RWPE2 (cell line): ENCODE measurements around the gene B4GALNT3.

Source experiments
- ATAC-seq: fragments of 200-7000 bp; cut with Tn5 transposase; 3 replicates; pipeline ENCODE4 v1.9.1; 2021; ENCODE audit warnings: low read depth
- DNase-seq: peaks from one replicate; pipeline ENCODE4 v3.0.0-alpha.2; 2020; ENCODE audit warnings: low spot score
- H3K27ac ChIP-seq: fragments of 450-650 bp; 2 replicates; pipeline ENCODE4 v1.5.1; 2017; ENCODE audit warnings: mild to moderate bottlenecking; ENCODE audit not compliant: poor library complexity, severe bottlenecking
- H3K27me3 ChIP-seq: fragments of 250-450 bp; sonication (Bioruptor Pico); 2 replicates; pipeline ENCODE4 v1.5.1; 2021; ENCODE audit warnings: mild to moderate bottlenecking, moderate library complexity; ENCODE audit not compliant: insufficient read depth, poor library complexity, severe bottlenecking
- H3K36me3 ChIP-seq: fragments of 250-450 bp; sonication (Bioruptor Pico); 2 replicates; pipeline ENCODE4 v1.5.1; 2020; ENCODE audit warnings: low read depth, mild to moderate bottlenecking, moderate library complexity
- H3K4me1 ChIP-seq: fragments of 250-450 bp; sonication (Bioruptor Pico); 2 replicates; pipeline ENCODE4 v1.5.1; 2021; ENCODE audit warnings: mild to moderate bottlenecking, moderate library complexity; ENCODE audit not compliant: insufficient read depth, poor library complexity, severe bottlenecking
- H3K4me3 ChIP-seq: fragments of 250-450 bp; sonication (Bioruptor Pico); 2 replicates; pipeline ENCODE4 v1.5.1; 2021; ENCODE audit warnings: mild to moderate bottlenecking, moderate library complexity; ENCODE audit not compliant: severe bottlenecking
- H3K9me3 ChIP-seq: fragments of 250-450 bp; sonication (Bioruptor Pico); 2 replicates; pipeline ENCODE4 v1.5.1; 2021; ENCODE audit warnings: mild to moderate bottlenecking, moderate library complexity; ENCODE audit not compliant: severe bottlenecking
- TF ChIP-seq, protein P1 (sequence below): fragments of 450-650 bp; IDR thresholded peaks from one replicate; pipeline ENCODE4 v1.5.1; 2017; ENCODE audit warnings: mild to moderate bottlenecking, moderate library complexity; ENCODE audit not compliant: poor library complexity, severe bottlenecking

B4GALNT3 gene

DNA sequence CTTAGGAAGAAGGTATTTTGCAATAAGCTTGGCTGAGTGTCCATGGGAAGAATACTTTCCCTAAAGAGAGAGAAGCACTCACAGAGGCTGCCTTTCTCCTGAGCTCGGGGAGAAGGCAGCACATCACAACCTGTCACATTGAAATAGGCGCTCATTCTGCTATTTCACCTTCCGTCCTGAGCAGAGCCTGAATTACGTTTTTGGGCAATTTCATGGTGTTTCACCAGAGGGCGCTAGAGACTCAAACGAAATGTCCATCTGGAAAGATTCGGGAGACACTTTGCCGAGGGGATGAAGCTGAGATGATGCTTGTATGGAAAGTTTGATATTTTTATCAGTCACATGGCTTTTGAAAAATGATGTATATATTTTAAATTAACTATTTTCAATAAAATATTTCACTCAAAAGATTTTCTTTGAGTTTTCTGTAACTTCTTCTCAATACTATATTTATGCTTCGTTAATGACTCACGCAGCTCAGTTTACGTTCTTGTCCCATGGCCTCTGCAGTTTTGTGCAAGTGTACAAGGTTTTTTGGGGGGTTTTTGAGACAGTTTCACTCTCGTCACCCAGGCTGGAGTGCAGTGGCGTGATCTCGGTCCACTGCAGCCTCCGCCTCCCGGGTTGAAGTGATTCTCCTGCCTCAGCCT is 17.4 kb upstream of the B4GALNT3 start:
- Histone ChIP-seq H3K36me3 (peaks cover 28% of the 10 kb centered on the region), H3K27ac (no peak overlapping the region), H3K4me3 (no peak overlapping the region), H3K9me3 (no peaks in the 10 kb centered on the region), H3K4me1 (no peaks in the 10 kb centered on the region), H3K27me3 (no peaks in the 10 kb centered on the region)
- TF ChIP-seq, protein P1, sequence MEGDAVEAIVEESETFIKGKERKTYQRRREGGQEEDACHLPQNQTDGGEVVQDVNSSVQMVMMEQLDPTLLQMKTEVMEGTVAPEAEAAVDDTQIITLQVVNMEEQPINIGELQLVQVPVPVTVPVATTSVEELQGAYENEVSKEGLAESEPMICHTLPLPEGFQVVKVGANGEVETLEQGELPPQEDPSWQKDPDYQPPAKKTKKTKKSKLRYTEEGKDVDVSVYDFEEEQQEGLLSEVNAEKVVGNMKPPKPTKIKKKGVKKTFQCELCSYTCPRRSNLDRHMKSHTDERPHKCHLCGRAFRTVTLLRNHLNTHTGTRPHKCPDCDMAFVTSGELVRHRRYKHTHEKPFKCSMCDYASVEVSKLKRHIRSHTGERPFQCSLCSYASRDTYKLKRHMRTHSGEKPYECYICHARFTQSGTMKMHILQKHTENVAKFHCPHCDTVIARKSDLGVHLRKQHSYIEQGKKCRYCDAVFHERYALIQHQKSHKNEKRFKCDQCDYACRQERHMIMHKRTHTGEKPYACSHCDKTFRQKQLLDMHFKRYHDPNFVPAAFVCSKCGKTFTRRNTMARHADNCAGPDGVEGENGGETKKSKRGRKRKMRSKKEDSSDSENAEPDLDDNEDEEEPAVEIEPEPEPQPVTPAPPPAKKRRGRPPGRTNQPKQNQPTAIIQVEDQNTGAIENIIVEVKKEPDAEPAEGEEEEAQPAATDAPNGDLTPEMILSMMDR: peak; percentile 75
- DNase-seq (no peak), ATAC-seq (no peak)

DNA sequence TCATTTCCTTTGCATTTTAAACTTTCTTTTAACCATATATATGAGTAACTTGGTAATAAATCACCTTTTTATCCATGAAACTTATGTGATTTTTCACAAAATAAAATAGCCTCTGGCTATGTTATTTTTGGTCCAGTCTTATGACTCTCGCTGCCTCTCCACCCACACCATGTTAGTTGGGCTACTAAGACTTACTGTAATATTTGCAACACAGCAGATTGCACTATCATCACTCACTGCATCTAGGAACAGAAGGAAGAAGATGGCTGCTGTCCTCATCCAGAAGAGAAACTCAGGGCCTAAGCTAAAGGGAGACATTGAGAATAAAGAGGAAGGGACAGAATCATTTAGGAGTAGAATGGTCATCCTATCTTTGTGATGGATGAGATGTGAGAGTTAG is 12.6 kb upstream of the B4GALNT3 start:
- no peak overlapping the region for H3K27ac ChIP-seq
- no peak for DNase-seq
- no peaks in the 10 kb centered on the region for H3K4me1 ChIP-seq
- H3K27me3 ChIP-seq: no peaks in the 10 kb centered on the region
- H3K4me3 ChIP-seq: no peak overlapping the region
- H3K9me3 ChIP-seq: no peaks in the 10 kb centered on the region
- ATAC-seq: no peak
- H3K36me3 ChIP-seq: 0 out of 2 replicates have a peak, but pooled peaks cover under 1% of the 10 kb centered on the region
- TF ChIP-seq, protein P1: no peak

DNA sequence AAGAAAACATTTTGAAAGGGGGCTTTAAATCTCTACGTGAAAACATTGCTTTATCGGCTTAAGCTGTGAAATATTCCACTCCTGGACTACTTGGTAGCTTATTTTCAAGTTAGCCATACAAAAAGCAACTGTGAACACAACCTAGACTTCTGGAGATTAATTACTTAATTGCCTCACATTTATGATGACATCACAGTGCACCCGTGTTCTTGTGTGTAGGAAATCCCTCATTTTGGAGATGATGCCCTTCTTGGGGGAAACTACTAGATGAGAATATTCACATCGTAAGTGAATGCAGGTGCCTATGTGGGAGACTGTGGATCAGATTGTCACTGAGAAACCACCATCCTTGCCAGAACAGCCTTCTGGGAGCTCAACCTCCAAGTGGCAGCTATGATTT is 10.5 kb upstream of the B4GALNT3 start:
- H3K4me1 ChIP-seq: no peaks in the 10 kb centered on the region
- no peaks in the 10 kb centered on the region for H3K9me3 ChIP-seq
- ATAC-seq (no peak), DNase-seq (no peak)
- no peak overlapping the region for H3K27ac ChIP-seq
- TF ChIP-seq, protein P1: no peak
- no peaks in the 10 kb centered on the region for H3K27me3 ChIP-seq
- no peaks in the 10 kb centered on the region for H3K36me3 ChIP-seq
- no peak overlapping the region for H3K4me3 ChIP-seq

DNA sequence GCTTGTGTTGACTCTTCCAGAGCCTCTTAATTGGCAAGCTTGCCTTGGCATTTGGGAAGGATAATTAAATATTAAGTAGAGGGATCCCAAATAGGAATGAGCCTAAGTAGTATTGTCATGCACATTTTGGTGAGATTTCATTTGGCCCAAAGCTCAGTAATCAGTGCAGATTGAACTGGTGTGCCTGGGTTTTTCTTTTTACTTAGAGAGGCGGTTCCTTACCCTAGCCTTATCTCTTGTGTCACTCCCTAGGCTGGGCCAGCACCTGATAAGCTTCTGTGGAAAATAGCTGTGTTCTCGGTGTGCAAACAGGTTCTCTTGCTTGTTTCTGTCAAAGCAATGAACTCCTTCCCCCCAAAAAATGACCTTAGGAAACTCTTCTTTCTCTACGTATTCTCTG is 9.3 kb upstream of the B4GALNT3 start:
- Histone ChIP-seq H3K36me3 (no peaks in the 10 kb centered on the region), H3K9me3 (no peaks in the 10 kb centered on the region), H3K27me3 (no peaks in the 10 kb centered on the region), H3K4me3 (no peak overlapping the region), H3K4me1 (no peaks in the 10 kb centered on the region), H3K27ac (no peak overlapping the region)
- TF ChIP-seq, protein P1: no peak
- ATAC-seq (no peak), DNase-seq (no peak)

DNA sequence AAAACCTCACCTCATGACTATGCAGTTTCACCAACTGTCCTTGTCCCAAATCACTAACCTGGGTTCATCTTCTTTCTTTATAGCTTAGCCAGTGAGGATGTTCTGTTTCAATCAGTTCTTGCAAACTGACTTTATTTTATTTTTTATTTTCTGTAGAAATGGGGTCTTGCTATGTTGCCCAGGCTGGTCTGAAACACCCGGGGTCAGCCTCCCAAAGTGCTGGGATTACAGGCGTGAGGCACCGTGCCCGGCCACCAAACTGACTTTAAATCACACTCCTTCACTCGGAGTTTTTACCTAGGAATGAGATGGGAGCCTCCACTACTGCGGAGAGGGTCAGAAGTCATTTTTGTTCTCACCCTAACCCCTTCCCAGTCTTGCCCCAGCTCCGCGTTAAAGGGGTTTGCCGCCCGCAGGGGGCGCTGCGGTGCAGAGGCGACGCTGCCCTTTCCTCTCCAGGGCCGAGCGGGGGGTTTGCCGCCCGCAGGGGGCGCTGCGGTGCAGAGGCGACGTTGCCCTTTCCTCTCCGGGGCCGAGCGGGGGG is 7.0 kb upstream of the B4GALNT3 start:
- H3K9me3 ChIP-seq: no peaks in the 10 kb centered on the region
- ATAC-seq (no peak), DNase-seq (no peak)
- TF ChIP-seq, protein P1: no peak
- no peak overlapping the region for H3K4me3 ChIP-seq
- H3K4me1 ChIP-seq: no peaks in the 10 kb centered on the region
- no peaks in the 10 kb centered on the region for H3K27me3 ChIP-seq
- no peaks in the 10 kb centered on the region for H3K36me3 ChIP-seq
- no peak overlapping the region for H3K27ac ChIP-seq
